Measurements from ENCODE around the gene LAMTOR3.

LAMTOR3 gene

GRCh38 chr4:99845179-99845578 lies 49.0 kb downstream of the LAMTOR3 start:
- Histone ChIP-seq H3K79me2 (ENCODE audit: insufficient read depth, low read length) (no peaks in the 10 kb centered on the region), H4K20me1 (ENCODE audit: low read depth, low read length) (no peaks in the 10 kb centered on the region), H3K36me3 (ENCODE audit: low read length) (no peaks in the 10 kb centered on the region), H3F3A (ENCODE audit: insufficient read depth) (no peaks in the 10 kb centered on the region), H3K4me2 (ENCODE audit: low read depth, low read length, poor library complexity, severe bottlenecking) (no peak overlapping the region), H3K27me3 (ENCODE audit: low read length) (no peaks in the 10 kb centered on the region), H3K9me3 (ENCODE audit: insufficient read depth, low read length) (no peaks in the 10 kb centered on the region), H3K27ac (ENCODE audit: low read depth, low read length) (no peak overlapping the region), H3K9ac (ENCODE audit: low read length) (no peak overlapping the region), H3K9me2 (replicated peaks; ENCODE audit: insufficient read depth, low read length) (no peaks in the 10 kb centered on the region), H3K4me3 (ENCODE audit: insufficient read depth, low read length, poor library complexity, severe bottlenecking) (no peak overlapping the region), H2AFZ (ENCODE audit: low read depth, low read length, severe bottlenecking) (no peak overlapping the region)
- TF ChIP-seq CTCF (IDR thresholded peaks at IDR 0.05; ENCODE audit: insufficient read depth, low read length, poor library complexity, severe bottlenecking) (no peak), EZH2phosphoT487 (conservative IDR thresholded peaks at IDR 0.05; ENCODE audit: low read length) (no peak)

- H2AFZ ChIP-seq (ENCODE audit: low read depth, low read length, severe bottlenecking): no peak overlapping the region
- no peaks in the 10 kb centered on the region for H3F3A ChIP-seq (ENCODE audit: insufficient read depth)
- H3K4me2 ChIP-seq (ENCODE audit: low read depth, low read length, poor library complexity, severe bottlenecking): no peak overlapping the region
Measured at GRCh38 chr4:99844048-99844447, 50.2 kb downstream of the LAMTOR3 start.

GRCh38 chr4:99843413-99843812 lies 50.8 kb downstream of the LAMTOR3 start:
- Histone ChIP-seq H3K36me3 (ENCODE audit: low read length) (no peaks in the 10 kb centered on the region), H3K9me3 (ENCODE audit: insufficient read depth, low read length) (no peaks in the 10 kb centered on the region), H3K4me2 (ENCODE audit: low read depth, low read length, poor library complexity, severe bottlenecking) (no peak overlapping the region), H3K9me2 (replicated peaks; ENCODE audit: insufficient read depth, low read length) (no peaks in the 10 kb centered on the region), H3K9ac (ENCODE audit: low read length) (no peak overlapping the region), H3K4me3 (ENCODE audit: insufficient read depth, low read length, poor library complexity, severe bottlenecking) (no peak overlapping the region), H4K20me1 (ENCODE audit: low read depth, low read length) (no peaks in the 10 kb centered on the region), H3K79me2 (ENCODE audit: insufficient read depth, low read length) (no peaks in the 10 kb centered on the region), H3F3A (ENCODE audit: insufficient read depth) (no peaks in the 10 kb centered on the region), H3K27me3 (ENCODE audit: low read length) (no peaks in the 10 kb centered on the region), H3K27ac (ENCODE audit: low read depth, low read length) (no peak overlapping the region), H2AFZ (ENCODE audit: low read depth, low read length, severe bottlenecking) (no peak overlapping the region)
- TF ChIP-seq EZH2phosphoT487 (conservative IDR thresholded peaks at IDR 0.05; ENCODE audit: low read length) (no peak), CTCF (IDR thresholded peaks at IDR 0.05; ENCODE audit: insufficient read depth, low read length, poor library complexity, severe bottlenecking) (no peak)

More at GRCh38 chr4:99844048-99844447, 50.2 kb downstream of the LAMTOR3 start:
- no peak overlapping the region for H3K27ac ChIP-seq (ENCODE audit: low read depth, low read length)
- H4K20me1 ChIP-seq (ENCODE audit: low read depth, low read length): no peaks in the 10 kb centered on the region
- H3K36me3 ChIP-seq (ENCODE audit: low read length): no peaks in the 10 kb centered on the region
- H3K27me3 ChIP-seq (ENCODE audit: low read length): no peaks in the 10 kb centered on the region
- H3K4me3 ChIP-seq (ENCODE audit: insufficient read depth, low read length, poor library complexity, severe bottlenecking): no peak overlapping the region
- TF ChIP-seq CTCF (IDR thresholded peaks at IDR 0.05; ENCODE audit: insufficient read depth, low read length, poor library complexity, severe bottlenecking) (no peak), EZH2phosphoT487 (conservative IDR thresholded peaks at IDR 0.05; ENCODE audit: low read length) (no peak)
- no peaks in the 10 kb centered on the region for H3K9me3 ChIP-seq (ENCODE audit: insufficient read depth, low read length)
- H3K9ac ChIP-seq (ENCODE audit: low read length): no peak overlapping the region
- H3K79me2 ChIP-seq (ENCODE audit: insufficient read depth, low read length): no peaks in the 10 kb centered on the region
- H3K9me2 ChIP-seq (replicated peaks; ENCODE audit: insufficient read depth, low read length): no peaks in the 10 kb centered on the region

Measured in SU-DHL-6 (cell line).